Liver (tissue), 3 donors: Measurements from ENCODE around the gene AGA.

Experiments
- JUND ChIP-seq, 2 donors: IDR thresholded peaks; 2 replicates each; pipeline ENCODE4 v1.6.1; 2016; ENCODE audit warnings: antibody characterized with exemption in 2 of 2
- MAX ChIP-seq: IDR thresholded peaks from 2 replicates; pipeline ENCODE4 v1.6.1; 2016; ENCODE audit warnings: antibody characterized with exemption
- RAD21 ChIP-seq, 2 donors: IDR thresholded peaks; 2 replicates each; pipeline ENCODE4 v1.6.1; 2016; ENCODE audit warnings: antibody characterized with exemption in 2 of 2, mild to moderate bottlenecking in 2 of 2
- REST ChIP-seq: IDR thresholded peaks from 2 replicates; pipeline ENCODE4 v1.6.1; 2016; ENCODE audit warnings: antibody characterized with exemption, mild to moderate bottlenecking
- SP1 ChIP-seq: IDR thresholded peaks from 2 replicates; pipeline ENCODE4 v1.6.1; 2018; ENCODE audit warnings: antibody characterized with exemption, mild to moderate bottlenecking
- TAF1 ChIP-seq: conservative IDR thresholded peaks from 2 replicates; pipeline ENCODE4 v1.6.1; 2016; ENCODE audit warnings: antibody characterized with exemption, mild to moderate bottlenecking
- YY1 ChIP-seq: IDR thresholded peaks from 2 replicates; pipeline ENCODE4 v1.6.1; 2016; ENCODE audit warnings: antibody characterized with exemption, mild to moderate bottlenecking
- TF ChIP-seq, protein P1 (sequence below): fragments of 150-350 bp; IDR thresholded peaks from 2 replicates; pipeline ENCODE4 v1.5.1; 2017; ENCODE audit warnings: improper control_type of control experiment, low read depth, low read length; ENCODE audit not compliant: missing input control
- TF ChIP-seq, protein P2 (sequence below): IDR thresholded peaks from 2 replicates; pipeline ENCODE4 v1.6.1; 2016; ENCODE audit warnings: antibody characterized with exemption
- TF ChIP-seq, protein P3 (sequence below): IDR thresholded peaks from 2 replicates; pipeline ENCODE4 v1.6.1; 2016; ENCODE audit warnings: antibody characterized with exemption
- donor health status: healthy.
- donor health status: healthy.

GRCh38 chr4:177411996-177412395 lies 30.2 kb downstream of the AGA start:
- TF ChIP-seq, protein P1, sequence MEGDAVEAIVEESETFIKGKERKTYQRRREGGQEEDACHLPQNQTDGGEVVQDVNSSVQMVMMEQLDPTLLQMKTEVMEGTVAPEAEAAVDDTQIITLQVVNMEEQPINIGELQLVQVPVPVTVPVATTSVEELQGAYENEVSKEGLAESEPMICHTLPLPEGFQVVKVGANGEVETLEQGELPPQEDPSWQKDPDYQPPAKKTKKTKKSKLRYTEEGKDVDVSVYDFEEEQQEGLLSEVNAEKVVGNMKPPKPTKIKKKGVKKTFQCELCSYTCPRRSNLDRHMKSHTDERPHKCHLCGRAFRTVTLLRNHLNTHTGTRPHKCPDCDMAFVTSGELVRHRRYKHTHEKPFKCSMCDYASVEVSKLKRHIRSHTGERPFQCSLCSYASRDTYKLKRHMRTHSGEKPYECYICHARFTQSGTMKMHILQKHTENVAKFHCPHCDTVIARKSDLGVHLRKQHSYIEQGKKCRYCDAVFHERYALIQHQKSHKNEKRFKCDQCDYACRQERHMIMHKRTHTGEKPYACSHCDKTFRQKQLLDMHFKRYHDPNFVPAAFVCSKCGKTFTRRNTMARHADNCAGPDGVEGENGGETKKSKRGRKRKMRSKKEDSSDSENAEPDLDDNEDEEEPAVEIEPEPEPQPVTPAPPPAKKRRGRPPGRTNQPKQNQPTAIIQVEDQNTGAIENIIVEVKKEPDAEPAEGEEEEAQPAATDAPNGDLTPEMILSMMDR = no peak
- TF ChIP-seq YY1 = peak; percentile 85
- TF ChIP-seq MAX = peak; percentile 26
- no peak for TF ChIP-seq TAF1
- TF ChIP-seq RAD21 (IDR thresholded peaks at IDR 0.05) = peak in 1 of 2 donors; percentile 29
- TF ChIP-seq, protein P2, sequence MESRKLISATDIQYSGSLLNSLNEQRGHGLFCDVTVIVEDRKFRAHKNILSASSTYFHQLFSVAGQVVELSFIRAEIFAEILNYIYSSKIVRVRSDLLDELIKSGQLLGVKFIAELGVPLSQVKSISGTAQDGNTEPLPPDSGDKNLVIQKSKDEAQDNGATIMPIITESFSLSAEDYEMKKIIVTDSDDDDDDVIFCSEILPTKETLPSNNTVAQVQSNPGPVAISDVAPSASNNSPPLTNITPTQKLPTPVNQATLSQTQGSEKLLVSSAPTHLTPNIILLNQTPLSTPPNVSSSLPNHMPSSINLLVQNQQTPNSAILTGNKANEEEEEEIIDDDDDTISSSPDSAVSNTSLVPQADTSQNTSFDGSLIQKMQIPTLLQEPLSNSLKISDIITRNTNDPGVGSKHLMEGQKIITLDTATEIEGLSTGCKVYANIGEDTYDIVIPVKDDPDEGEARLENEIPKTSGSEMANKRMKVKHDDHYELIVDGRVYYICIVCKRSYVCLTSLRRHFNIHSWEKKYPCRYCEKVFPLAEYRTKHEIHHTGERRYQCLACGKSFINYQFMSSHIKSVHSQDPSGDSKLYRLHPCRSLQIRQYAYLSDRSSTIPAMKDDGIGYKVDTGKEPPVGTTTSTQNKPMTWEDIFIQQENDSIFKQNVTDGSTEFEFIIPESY = peak; percentile 78
- TF ChIP-seq REST = peak; percentile 24
- peak; percentile 57 for TF ChIP-seq SP1
- TF ChIP-seq JUND (IDR thresholded peaks at IDR 0.05) = peak in 1 of 2 donors; percentile 53
- TF ChIP-seq, protein P3, sequence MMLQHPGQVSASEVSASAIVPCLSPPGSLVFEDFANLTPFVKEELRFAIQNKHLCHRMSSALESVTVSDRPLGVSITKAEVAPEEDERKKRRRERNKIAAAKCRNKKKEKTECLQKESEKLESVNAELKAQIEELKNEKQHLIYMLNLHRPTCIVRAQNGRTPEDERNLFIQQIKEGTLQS = no peak
